GM19452 (cell line): ENCODE data around the gene KRT2.

ENCODE experiments used
- ATAC-seq: cut with Tn5 transposase; IDR thresholded peaks from one replicate; pipeline ENCODE4 v1.9.1; 2021; ENCODE audit not compliant: unreplicated experiment

Gene KRT2

GRCh38 chr12:52651726-52652261 is at the start of gene KRT2:
Gene KRT2 (minus strand): TSS chr12:52652211. CDS start chr12:52652142, 69 bp downstream.
- no peak for ATAC-seq

- no peak for ATAC-seq
Observed at GRCh38 chr12:52701281-52701680, 49.3 kb upstream of the KRT2 start.

- ATAC-seq = no peak
Observed at GRCh38 chr12:52699960-52700359, 47.9 kb upstream of the KRT2 start.

- no peak for ATAC-seq
Observed at GRCh38 chr12:52699373-52699772, 47.4 kb upstream of the KRT2 start.

GRCh38 chr12:52698651-52699340 is 46.8 kb upstream of the KRT2 start:
- ATAC-seq = no peak

DNA sequence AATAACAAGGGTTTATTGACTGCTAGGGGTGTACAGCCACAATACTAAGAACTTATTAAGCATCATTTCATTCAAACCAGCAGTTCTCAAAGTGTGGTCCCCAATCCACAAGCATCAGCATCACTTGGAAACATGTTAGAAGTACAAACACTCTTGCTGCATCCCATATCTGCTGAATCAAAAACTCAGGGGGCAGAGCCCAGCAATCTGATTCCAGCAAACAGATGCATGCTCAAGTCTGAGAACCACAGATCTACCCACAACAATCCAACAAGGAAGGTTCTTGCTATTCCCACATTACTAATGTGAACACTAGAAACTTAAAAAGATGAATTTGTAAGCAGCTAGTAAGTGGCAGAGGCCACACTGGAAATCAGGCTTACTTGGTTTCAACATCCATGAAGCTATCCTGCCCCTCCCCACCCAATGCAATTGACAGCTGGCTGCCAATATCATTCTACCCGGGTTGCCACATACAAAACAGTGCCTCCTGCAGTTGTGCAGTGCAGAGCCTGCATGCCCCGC is 45.1 kb upstream of the KRT2 start:
- no peak for ATAC-seq

DNA sequence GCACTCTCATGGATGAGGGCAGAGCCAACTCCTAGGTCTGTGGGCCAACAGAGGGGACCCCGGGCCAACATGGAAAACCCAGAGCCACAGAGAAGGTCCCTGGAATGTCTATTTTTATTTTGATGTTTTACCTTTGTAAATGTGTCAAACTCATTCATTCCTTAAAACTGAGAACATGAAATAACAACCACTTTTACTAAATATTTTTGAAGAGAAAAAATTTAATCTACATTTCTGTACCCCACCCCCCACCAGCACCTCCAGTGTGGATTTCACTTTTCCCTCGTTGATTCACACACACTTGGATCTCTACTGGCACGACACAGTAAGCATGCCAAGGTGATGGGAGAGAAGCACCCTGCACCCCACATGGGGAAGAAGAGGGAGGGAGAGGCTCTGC is 44.6 kb upstream of the KRT2 start:
- ATAC-seq = no peak

DNA sequence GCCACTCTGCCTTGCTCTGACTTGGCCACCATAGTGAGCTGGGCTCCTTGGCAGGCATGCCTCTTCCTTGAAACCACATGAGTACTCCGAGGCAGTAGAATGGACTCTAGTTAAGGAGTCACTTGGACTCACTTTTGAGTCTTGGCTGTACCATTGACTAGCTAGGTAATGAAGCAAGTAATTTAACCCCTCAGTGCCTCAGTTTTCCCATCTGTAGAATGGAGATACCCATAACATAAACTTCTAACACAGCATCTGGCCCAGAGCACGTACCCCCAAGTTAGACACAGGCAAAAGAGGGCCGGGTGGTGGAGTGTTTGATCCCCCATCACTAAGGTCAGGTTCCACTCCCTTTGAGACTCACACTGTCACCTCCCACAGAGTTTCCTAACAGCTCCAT is 43.0 kb upstream of the KRT2 start:
- no peak for ATAC-seq

DNA sequence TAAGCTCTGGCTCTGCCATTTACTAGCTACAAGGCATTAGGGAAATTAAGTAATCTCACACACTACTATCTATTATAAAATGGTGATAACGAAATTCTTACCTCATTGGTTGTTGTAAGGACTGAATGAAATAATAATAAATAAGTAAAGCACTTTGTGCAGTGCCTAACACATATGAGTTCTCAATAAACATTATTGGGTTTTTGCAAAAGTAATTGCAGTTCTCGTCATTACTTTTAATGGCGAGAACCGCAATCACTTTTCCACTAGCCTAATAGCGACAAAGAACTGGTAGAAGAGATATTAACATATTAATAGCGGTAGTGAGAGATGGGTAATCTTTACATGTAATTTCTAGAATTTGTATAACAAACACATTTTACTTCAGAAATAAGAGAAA is 42.1 kb upstream of the KRT2 start:
- ATAC-seq = no peak

DNA sequence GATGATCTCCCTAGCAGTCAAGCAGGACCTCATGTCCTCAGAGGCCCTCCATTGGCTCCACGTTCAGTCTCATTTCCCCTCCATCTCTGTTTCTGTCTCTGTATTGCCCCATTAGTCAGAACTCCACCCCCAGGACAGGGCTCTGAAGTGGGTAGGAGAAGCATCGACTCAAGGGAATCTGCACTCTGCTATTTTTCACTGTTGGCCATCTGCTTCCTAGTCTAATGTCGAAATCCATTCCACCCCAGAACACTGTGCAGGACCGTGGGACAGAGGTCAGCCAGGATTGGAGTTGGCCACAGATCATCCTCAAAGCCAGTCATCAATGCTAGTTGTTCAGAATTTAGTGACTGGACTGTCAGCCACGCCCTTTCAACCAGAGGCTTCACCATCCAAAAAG is 41.2 kb upstream of the KRT2 start:
- ATAC-seq = no peak

DNA sequence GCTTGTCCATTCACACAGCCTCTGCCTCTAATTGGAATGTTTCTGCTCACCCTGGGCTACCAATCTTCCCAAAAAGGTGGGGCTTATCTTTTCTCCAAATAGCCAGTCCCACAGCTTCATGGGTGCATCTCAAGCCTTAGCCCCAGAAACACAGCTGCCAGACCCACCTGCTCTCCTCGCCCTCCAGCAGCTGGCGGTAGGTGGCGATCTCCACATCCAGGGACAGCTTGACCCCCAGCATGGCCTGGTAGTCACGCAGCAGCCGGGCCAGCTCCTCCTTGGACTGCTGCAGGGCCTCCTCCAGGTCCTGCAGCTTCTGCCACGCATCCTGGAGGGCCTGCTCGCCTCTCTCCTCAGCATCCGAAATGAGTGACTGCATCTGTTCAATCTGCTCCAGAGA is 40.2 kb upstream of the KRT2 start:
- ATAC-seq = no peak

GRCh38 chr12:52691841-52692150 is 39.8 kb upstream of the KRT2 start:
- no peak for ATAC-seq

GRCh38 chr12:52691076-52691840 is 39.2 kb upstream of the KRT2 start:
- ATAC-seq = no peak

DNA sequence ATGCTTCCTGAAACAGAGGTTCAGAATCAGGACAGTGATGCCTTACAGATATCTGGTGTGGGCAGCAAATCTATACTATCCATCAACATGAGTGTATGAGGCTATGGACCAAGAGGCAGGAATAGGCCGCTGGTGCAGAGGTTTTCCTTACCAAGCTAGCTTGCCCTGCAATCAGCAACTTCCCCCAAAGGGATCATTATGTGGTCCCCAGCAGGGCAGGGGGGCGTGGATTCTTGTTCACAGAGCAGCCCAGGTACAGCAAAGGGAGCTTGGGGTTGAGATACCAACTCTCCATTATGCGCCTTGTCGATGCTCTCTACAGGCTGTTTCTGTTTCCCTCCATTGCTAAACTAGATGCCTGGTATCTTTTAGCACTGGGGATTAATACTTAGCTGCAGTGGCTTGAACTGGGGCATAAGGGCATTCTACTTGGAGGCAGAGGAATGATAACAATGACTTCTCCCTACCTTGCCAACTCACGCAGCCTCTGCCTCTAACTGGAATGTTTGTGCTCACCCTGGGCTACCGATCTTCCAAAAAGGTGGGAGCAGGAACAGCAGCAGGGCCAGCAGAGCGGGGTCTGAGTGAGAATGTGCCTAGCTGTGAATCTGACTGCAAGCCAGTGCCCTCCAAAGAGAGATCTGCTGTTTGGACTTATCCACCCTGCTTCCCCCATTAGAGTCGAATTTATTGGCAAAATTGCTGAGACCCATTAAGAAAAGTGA is 38.5 kb upstream of the KRT2 start:
- ATAC-seq = no peak

- no peak for ATAC-seq
Observed at GRCh38 chr12:52689936-52690335, 37.9 kb upstream of the KRT2 start.

DNA sequence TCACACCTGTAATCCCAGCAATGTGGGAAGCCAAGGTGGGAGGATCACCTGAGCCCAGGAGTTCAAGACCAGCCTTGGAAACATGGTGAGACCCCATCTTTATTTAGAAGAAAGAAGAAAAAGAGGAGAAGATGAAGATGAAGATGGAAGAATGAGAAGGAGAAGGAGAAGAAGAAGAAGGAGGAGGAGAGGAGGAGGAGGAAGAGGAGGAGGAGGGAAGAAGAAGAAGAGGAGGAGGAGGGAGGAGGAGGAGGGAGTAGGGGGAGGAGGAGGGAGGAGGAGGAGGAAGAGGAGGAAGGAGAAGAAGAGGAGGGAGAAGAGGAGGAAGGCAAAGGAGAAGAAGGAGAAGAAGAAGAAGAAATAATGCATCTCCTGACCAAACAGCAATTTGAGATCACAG is 37.2 kb upstream of the KRT2 start:
- ATAC-seq = no peak

DNA sequence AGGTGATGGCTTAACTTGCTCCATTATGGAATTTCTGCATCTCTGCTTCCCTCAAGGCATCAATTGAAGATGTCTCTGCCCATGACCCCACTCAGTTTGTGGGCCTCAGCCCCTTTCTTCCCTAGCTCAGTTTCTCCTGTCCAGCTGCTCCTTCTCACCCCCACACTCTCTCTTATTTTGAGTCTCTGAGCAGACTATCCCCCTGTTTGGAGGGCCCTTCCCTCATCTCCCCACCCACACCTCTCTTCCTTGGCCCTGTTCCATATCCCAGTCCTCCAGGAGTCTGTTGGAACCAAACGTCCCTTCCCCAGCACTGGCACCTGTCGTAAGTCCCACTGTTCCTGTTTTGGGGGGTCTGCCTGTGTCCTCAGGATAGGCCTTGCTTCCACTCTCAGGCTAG is 36.5 kb upstream of the KRT2 start:
- ATAC-seq = no peak

DNA sequence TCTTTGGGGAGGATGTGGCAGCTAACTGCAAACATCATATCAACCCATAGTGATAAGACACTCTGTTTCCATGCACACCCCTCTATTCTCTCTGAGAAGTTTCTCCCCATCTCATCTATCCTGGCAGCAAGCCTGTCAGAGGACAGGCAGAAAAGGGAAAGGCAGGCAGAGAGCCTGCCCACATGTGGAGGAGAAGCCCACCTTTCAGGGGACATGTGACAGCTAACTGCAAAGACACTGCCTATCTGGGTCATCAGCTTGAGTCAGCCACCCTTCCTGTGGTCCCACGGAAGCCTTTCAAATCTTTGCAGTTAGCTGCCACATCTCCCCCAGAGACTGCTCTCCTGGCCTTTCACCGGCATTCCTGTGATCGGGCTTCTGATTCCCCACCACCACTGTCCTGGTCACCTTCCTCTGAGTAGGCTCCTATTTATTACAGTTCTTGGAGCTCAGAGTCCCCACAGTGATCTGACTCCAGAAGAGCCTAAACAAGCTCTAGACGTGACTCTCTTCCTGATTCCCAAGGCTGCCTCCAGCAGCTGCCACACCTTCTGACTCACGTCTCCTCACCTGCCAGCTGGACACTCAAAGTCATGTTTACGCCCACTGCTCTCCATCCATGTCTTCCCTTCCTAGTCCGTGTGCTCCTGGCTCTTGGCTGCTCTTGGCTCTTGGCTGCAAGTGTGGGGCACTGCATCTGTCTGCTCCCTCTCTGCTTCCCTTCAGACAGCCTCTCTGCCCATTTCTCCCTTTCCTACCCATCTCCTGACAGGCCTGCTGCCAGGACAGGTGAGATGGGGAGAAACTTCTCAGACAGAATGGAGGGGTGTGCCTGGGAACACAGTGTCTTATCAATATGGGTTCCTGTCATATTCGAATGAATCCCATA is 35.7 kb upstream of the KRT2 start:
- ATAC-seq = no peak

DNA sequence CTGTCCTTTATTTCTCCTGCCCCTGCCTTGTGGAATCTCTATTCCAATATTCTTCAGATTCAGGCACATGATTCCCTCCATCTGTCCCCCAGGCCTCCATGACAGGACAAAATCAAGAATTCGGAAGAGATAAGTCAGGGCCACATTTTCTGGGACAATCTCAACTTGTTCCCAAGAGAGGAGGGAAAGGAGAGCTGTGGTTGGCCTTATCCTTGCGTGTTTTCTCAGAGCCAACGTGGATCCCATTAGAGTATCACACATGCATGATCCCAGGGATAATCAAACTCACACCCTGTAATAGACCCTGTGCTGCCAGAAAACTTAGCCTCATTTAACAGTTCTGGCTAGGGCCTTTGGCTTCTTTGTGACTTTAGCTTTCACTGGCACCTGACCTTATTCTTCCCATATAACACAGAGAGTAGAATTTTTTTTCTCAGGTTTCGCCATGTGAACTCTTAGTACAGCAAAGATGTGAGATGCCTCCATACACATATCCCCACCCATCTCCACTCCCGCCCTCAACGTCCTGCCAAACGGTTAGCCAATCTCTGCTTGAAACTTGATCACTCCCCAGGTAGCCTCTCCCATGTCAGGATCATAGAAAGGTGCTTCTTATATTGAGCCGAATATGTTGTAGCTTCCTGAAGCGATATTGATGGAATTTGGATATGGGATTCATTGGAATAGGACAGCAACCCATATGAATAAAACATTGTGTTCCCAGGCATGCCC is 34.9 kb upstream of the KRT2 start:
- ATAC-seq = no peak

GRCh38 chr12:52686063-52686462 is 34.1 kb upstream of the KRT2 start:
- no peak for ATAC-seq
